ENCODE data around the gene COL19A1.

Gene COL19A1

GRCh38 chr6:70222439-70222749 is 356.0 kb downstream of the COL19A1 start:
- DNase-seq (ENCODE audit: low read depth in 2 of 2) = no peak

DNA sequence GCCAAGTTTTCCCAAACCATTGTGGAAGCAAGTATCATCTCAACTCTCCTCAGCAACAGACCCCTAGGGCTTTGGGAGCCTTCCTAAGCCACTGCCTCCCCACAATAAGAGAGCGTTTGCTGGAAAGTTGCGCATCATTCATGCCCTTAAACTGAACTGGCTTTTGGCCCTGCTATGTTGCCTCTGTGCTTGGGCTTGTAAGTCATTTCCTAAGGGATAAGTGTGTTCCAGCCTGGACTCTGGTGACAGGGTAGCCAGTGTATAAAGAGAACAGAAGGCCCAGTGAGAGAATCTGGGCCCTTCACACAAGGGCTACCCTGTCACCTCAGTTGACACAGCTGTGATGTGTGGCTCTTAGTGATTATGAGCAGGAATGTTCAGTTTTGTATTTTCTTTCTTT is 358.7 kb downstream of the COL19A1 start:
- no peak for DNase-seq (ENCODE audit: low read depth in 2 of 2)

DNA sequence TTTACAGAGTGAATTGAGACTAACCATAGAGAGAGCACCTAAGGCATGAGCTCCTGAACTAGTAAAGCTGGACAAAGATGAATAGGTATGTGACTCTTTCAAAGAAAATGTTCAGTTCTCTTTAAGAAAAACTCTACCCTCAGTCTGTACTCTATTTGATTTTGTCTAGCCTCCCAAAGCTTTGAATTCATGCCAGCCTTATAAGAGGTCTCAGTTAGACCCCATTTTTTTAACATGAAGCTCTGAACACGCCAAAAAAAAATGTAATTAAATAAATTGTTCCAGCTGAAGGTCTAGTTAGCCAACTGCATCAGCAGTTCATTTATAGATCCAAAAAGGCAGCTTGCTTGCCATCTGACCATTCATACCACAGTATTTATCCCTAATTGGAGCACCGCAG is 365.0 kb downstream of the COL19A1 start:
- no peak for DNase-seq (ENCODE audit: low read depth in 2 of 2)

DNA sequence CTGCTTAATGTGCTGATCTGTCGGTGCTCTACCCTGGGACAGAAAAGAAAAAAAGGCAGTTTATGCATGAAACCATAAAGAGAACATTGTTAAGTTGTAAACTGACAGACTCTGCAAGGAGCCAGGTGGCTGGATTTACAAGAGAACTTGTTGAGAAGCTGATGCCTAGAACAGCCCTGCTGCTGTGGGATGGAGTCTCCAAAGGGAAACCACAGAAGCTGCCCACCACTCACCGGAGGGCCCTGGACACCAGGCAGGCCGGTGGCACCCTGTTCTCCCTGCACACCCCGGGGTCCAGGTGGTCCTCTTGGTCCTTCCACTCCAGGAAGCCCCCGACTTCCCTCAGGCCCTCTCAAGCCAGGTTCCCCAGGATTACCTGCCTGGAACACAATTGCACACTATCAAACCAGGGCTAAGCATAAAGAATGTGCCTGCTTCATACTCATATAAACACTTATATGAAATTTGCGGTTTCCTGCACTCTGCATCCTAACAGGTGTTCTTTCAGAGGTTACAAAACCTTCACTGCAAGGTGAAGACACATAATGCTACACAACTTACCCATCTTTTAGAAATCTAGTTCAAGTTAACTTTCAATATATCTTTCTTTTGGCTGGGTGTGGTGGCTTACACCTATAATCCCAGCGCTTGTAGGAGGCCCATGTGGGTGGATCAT is 368.3 kb downstream of the COL19A1 start:
- no peak for DNase-seq (ENCODE audit: low read depth in 2 of 2)

DNA sequence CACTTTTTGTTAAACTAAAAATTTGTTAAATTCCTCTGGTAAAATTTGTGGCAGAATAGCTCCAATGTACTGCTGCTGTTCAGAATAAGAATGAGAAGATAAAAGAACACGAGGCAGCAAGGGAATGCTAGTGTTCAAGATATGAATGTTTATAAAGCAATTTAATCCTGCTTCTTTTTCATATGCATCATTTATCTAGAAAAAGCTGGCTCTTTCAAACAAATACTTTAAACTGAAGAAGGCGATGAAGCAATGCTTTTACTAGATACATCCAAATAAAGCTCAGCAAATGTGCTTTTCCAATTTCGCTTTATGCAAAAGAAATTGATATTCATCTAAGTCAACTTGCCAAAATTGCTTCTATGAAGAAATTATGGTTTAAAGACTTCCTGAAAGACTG is 370.0 kb downstream of the COL19A1 start:
- DNase-seq (ENCODE audit: low read depth in 2 of 2) = no peak

GRCh38 chr6:70241031-70241430 is 374.7 kb downstream of the COL19A1 start:
- no peak for DNase-seq (ENCODE audit: low read depth in 2 of 2)

DNA sequence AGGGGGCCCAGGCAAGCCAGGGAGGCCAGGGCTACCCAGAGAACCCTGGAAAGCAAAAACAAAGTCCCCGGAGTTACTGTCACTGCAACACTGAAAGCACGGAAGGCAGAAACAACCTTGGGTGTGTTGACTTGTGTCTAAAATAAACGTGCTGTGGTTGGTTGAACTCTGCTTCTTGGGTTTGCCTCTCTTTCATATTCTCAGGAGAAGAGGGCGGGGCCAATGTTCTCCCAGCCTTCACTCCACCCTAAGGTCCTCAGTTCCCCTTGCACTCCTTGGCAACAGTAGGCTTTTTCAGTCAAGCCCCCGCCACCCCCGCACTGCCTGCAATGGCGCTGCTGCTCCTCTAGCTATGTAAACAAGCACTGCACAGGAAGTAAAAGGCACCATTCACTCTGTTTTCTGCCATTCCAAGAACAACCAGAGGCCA is 375.6 kb downstream of the COL19A1 start:
- DNase-seq (ENCODE audit: low read depth in 2 of 2) = no peak

DNA sequence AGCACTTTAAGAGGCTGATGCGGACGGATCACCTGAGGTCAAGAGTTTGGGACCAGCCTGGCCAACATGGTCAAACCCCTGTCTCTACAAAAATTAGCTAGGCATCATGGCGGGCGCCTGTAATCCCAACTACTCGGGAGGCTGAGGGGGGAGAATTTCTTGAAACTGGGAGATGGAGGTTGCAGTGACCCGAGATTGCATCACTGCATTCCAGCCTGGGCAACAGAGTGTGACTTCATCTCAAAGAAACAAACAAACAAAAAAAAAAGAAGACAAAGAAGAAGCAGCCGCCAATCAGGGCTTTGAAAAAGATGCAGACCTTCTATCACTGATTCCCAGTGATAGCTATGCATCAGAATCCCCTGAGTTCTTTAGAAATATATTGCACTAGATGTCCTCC is 379.8 kb downstream of the COL19A1 start:
- DNase-seq (ENCODE audit: low read depth in 2 of 2) = no peak

DNA sequence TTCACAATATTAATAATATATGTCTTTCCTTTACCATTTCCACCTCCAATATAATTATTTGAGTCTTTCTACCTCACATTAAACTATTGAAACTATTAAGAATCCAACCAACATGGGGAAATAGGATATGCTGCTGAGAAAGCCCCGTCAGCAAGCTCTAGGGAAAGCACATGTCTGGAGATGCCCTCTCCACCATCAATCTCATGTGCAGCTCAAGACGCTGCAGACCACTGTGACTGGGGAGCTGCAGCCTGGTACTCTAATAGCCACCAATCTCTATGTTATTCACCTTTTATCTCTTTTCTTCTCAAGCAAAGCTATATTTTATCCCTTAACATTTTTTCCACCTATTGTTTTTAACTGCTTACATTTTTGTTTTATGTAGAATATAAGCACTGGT is 386.2 kb downstream of the COL19A1 start:
- DNase-seq (ENCODE audit: low read depth in 2 of 2) = no peak

DNA sequence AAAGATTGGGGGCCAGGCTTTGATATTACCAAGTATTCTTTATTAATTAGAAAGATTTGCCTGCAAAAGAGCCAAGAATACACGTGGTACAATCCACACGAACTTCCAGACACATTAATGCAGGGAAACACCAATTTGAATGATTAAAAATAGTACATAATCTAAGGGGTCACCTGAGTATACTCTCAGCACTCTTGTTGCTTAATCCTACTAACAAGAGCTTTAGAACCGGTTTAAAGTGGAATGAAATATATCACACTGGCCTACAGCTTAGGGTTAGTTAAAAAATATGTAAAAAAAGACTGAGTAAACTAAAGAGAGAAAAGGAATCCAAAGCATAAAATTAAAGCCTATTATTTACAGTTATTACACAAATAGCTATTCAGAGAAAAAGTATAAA is 387.6 kb downstream of the COL19A1 start:
- no peak for DNase-seq (ENCODE audit: low read depth in 2 of 2)

GRCh38 chr6:70254784-70255183 is 388.4 kb downstream of the COL19A1 start:
- no peak for DNase-seq (ENCODE audit: low read depth in 2 of 2)

DNA sequence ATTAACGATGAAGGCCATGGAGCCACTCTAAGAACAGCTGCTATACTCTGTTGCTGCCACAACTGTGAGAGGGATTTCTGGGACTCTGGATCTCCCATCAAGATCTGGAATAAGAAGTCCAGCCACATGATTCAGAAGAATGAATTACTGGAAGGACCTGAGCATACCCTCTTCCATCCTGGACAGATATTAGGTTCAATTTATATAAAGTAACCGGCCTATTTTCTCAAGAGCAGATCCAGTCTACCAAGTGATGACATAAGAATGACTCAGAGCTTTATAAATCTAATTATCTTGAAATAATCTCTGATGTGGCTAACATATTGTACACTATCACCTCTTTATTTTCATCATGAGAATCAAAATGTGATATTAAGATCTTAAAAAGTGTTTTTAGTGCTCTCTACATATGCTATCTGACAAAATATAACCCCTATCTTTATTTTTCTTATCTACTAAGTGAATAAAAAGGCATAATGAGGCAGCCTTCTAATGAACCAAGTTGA is 391.5 kb downstream of the COL19A1 start:
- DNase-seq (ENCODE audit: low read depth in 2 of 2) = no peak

DNA sequence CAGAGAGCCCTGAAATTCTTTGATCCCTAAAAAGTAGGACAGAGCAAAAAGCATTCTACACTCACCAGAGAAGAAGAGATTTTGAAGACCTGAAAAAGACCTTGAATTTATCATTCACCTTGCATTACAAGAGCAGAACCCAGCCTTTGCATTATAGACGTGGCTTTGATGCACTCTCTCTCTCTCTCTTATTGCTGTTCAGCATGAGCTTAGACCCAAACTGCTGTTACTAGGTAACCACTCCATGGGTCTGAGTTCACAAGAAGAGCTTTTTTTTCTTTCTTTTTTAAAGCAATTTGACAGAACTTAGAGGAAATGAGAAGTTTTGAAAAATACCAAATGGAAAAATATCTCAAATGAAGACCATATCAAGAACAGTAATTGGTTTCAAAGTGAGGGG is 392.1 kb downstream of the COL19A1 start:
- DNase-seq (ENCODE audit: low read depth in 2 of 2) = no peak

Measured in stimulated activated CD8-positive, alpha-beta memory T cell treated with anti-CD3 and anti-CD28 coated beads, Interleukin-15, amount 100 ng/mL, for 48 hours (primary cell).